ENCODE data around the gene ZNF70.

ZNF70 gene

GRCh38 chr22:23715806-23716375 is 35.0 kb downstream of the ZNF70 start:
- Histone ChIP-seq H3K18ac (ENCODE audit: low read depth in 1 of 2, low read length in 2 of 2) (no peak overlapping the region), H2AFZ (ENCODE audit: low read depth, low read length) (no peak overlapping the region), H4K8ac (ENCODE audit: low read length) (no peak overlapping the region), H2BK15ac (ENCODE audit: low read depth, poor library complexity, severe bottlenecking) (no peak overlapping the region), H2BK12ac (ENCODE audit: low read length in 2 of 2) (no peak overlapping the region), H2BK120ac (ENCODE audit: low read depth, low read length) (no peak overlapping the region), H3K27me3 (ENCODE audit: control insufficient read depth in 1 of 2, insufficient read depth in 1 of 2, low read length in 2 of 2) (no peaks in the 10 kb centered on the region), H2BK5ac (ENCODE audit: low read depth, low read length, poor library complexity, severe bottlenecking) (no peak overlapping the region), H3K9ac (ENCODE audit: low read length) (peak overlapping the region; percentile 94), H3K4me2 (ENCODE audit: low read length, poor library complexity, severe bottlenecking) (no peak overlapping the region), H3K79me1 (replicated peaks; ENCODE audit: low read length, poor library complexity, severe bottlenecking) (peaks cover 19% of the 10 kb centered on the region), H3K14ac (ENCODE audit: low read length in 2 of 2) (no peak overlapping the region), H3K27ac (ENCODE audit: low read length, poor library complexity, severe bottlenecking) (no peak overlapping the region), H2AK5ac (ENCODE audit: low read length, severe bottlenecking) (no peak overlapping the region), H3K4me3 (ENCODE audit: insufficient read depth in 1 of 2, low read depth in 1 of 2, low read length in 2 of 2) (peak overlapping the region in 1 of 2 experiments; percentile 92), H3K9me3 (ENCODE audit: control insufficient read depth, low read length) (no peaks in the 10 kb centered on the region), H4K91ac (ENCODE audit: low read length) (no peak overlapping the region), H3K36me3 (ENCODE audit: control insufficient read depth in 1 of 2, insufficient read depth in 2 of 2, low read depth in 1 of 2, low read length in 2 of 2) (peaks cover 29 to 34% of the 10 kb centered on the region in 2 experiments), H3K4me1 (ENCODE audit: control insufficient read depth, insufficient read depth, low read depth, low read length) (peaks cover 13% of the 10 kb centered on the region), H3K23ac (ENCODE audit: low read length in 2 of 2) (no peak overlapping the region), H3K4ac (ENCODE audit: low read depth in 1 of 2, low read length in 2 of 2) (no peak overlapping the region)
- DNase-seq, result no peak
- 93% methylated on average over 15 of the region's 18 CpGs for WGBS

- Histone ChIP-seq H3K4me3 (ENCODE audit: insufficient read depth in 1 of 2, low read depth in 1 of 2, low read length in 2 of 2) (no peak overlapping the region), H3K36me3 (ENCODE audit: control insufficient read depth in 1 of 2, insufficient read depth in 2 of 2, low read depth in 1 of 2, low read length in 2 of 2) (peaks cover 29 to 45% of the 10 kb centered on the region in 2 experiments), H2BK5ac (ENCODE audit: low read depth, low read length, poor library complexity, severe bottlenecking) (no peak overlapping the region), H3K27me3 (ENCODE audit: control insufficient read depth in 1 of 2, insufficient read depth in 1 of 2, low read length in 2 of 2) (no peaks in the 10 kb centered on the region), H3K14ac (ENCODE audit: low read length in 2 of 2) (no peak overlapping the region), H3K79me1 (replicated peaks; ENCODE audit: low read length, poor library complexity, severe bottlenecking) (peaks cover 19% of the 10 kb centered on the region), H3K9me3 (ENCODE audit: control insufficient read depth, low read length) (no peaks in the 10 kb centered on the region), H3K9ac (ENCODE audit: low read length) (no peak overlapping the region), H2BK120ac (ENCODE audit: low read depth, low read length) (no peak overlapping the region), H4K91ac (ENCODE audit: low read length) (peak overlapping the region; percentile 20), H3K4me1 (ENCODE audit: control insufficient read depth, insufficient read depth, low read depth, low read length) (peaks cover 13% of the 10 kb centered on the region), H3K23ac (ENCODE audit: low read length in 2 of 2) (no peak overlapping the region), H2AFZ (ENCODE audit: low read depth, low read length) (no peak overlapping the region), H3K27ac (ENCODE audit: low read length, poor library complexity, severe bottlenecking) (no peak overlapping the region), H2AK5ac (ENCODE audit: low read length, severe bottlenecking) (no peak overlapping the region), H2BK12ac (ENCODE audit: low read length in 2 of 2) (no peak overlapping the region), H2BK15ac (ENCODE audit: low read depth, poor library complexity, severe bottlenecking) (no peak overlapping the region), H3K4me2 (ENCODE audit: low read length, poor library complexity, severe bottlenecking) (no peak overlapping the region), H3K18ac (ENCODE audit: low read depth in 1 of 2, low read length in 2 of 2) (no peak overlapping the region), H3K4ac (ENCODE audit: low read depth in 1 of 2, low read length in 2 of 2) (no peak overlapping the region), H4K8ac (ENCODE audit: low read length) (no peak overlapping the region)
- DNase-seq, result no peak
- 91% methylated on average over 22 of the region's 23 CpGs for WGBS
These were observed 36.0 kb downstream of the ZNF70 start for GRCh38 chr22:23714596-23715578.

- Histone ChIP-seq H3K27ac (ENCODE audit: low read length, poor library complexity, severe bottlenecking) (no peak overlapping the region), H2BK5ac (ENCODE audit: low read depth, low read length, poor library complexity, severe bottlenecking) (no peak overlapping the region), H4K91ac (ENCODE audit: low read length) (peak overlapping the region; percentile 20), H2BK12ac (ENCODE audit: low read length in 2 of 2) (no peak overlapping the region), H3K23ac (ENCODE audit: low read length in 2 of 2) (peak overlapping the region in 1 of 2 experiments; percentile 9), H3K36me3 (ENCODE audit: control insufficient read depth in 1 of 2, insufficient read depth in 2 of 2, low read depth in 1 of 2, low read length in 2 of 2) (peaks cover 29 to 54% of the 10 kb centered on the region in 2 experiments), H2BK15ac (ENCODE audit: low read depth, poor library complexity, severe bottlenecking) (no peak overlapping the region), H2AK5ac (ENCODE audit: low read length, severe bottlenecking) (no peak overlapping the region), H3K27me3 (ENCODE audit: control insufficient read depth in 1 of 2, insufficient read depth in 1 of 2, low read length in 2 of 2) (no peaks in the 10 kb centered on the region), H3K79me1 (replicated peaks; ENCODE audit: low read length, poor library complexity, severe bottlenecking) (peaks cover 19% of the 10 kb centered on the region), H3K4ac (ENCODE audit: low read depth in 1 of 2, low read length in 2 of 2) (no peak overlapping the region), H3K4me2 (ENCODE audit: low read length, poor library complexity, severe bottlenecking) (no peak overlapping the region), H3K14ac (ENCODE audit: low read length in 2 of 2) (no peak overlapping the region), H4K8ac (ENCODE audit: low read length) (no peak overlapping the region), H3K9ac (ENCODE audit: low read length) (no peak overlapping the region), H2BK120ac (ENCODE audit: low read depth, low read length) (no peak overlapping the region), H3K9me3 (ENCODE audit: control insufficient read depth, low read length) (no peaks in the 10 kb centered on the region), H2AFZ (ENCODE audit: low read depth, low read length) (no peak overlapping the region), H3K4me3 (ENCODE audit: insufficient read depth in 1 of 2, low read depth in 1 of 2, low read length in 2 of 2) (no peak overlapping the region), H3K18ac (ENCODE audit: low read depth in 1 of 2, low read length in 2 of 2) (no peak overlapping the region), H3K4me1 (ENCODE audit: control insufficient read depth, insufficient read depth, low read depth, low read length) (peaks cover 13% of the 10 kb centered on the region)
- WGBS, result 92% methylated on average over 27 of the region's 28 CpGs
- DNase-seq, result no peak
These were observed 37.0 kb downstream of the ZNF70 start for GRCh38 chr22:23713696-23714595.

Measured in mesenchymal stem cell (in vitro differentiated cells and primary cell).